HEK293T (cell line): ENCODE measurements around the gene BACH2.

Source experiments
- L3MBTL2 ChIP-seq: fragments of 450-650 bp; conservative IDR thresholded peaks from 2 replicates; pipeline ENCODE4 v1.6.1; 2016; ENCODE audit warnings: mild to moderate bottlenecking
- SP1 ChIP-seq: fragments of 450-650 bp; IDR thresholded peaks from 2 replicates; pipeline ENCODE4 v1.6.1; 2017

- TF ChIP-seq SP1 = no peak
- TF ChIP-seq L3MBTL2 = no peak
These were observed 185.3 kb downstream of the BACH2 start for GRCh38 chr6:90111387-90111786.
